Panc1 (cell line): ENCODE measurements around the gene NOL4L.

ENCODE experiments used
- POLR2AphosphoS5 ChIP-seq: IDR thresholded peaks from 2 replicates; pipeline ENCODE4 v1.6.1; 2012; ENCODE audit warnings: mild to moderate bottlenecking, low read depth, low read length, moderate library complexity
- TF ChIP-seq, protein P1 (sequence below): fragments of 450-650 bp; IDR thresholded peaks from 2 replicates; pipeline ENCODE4 v1.5.1; 2017; ENCODE audit warnings: mild to moderate bottlenecking

DNA sequence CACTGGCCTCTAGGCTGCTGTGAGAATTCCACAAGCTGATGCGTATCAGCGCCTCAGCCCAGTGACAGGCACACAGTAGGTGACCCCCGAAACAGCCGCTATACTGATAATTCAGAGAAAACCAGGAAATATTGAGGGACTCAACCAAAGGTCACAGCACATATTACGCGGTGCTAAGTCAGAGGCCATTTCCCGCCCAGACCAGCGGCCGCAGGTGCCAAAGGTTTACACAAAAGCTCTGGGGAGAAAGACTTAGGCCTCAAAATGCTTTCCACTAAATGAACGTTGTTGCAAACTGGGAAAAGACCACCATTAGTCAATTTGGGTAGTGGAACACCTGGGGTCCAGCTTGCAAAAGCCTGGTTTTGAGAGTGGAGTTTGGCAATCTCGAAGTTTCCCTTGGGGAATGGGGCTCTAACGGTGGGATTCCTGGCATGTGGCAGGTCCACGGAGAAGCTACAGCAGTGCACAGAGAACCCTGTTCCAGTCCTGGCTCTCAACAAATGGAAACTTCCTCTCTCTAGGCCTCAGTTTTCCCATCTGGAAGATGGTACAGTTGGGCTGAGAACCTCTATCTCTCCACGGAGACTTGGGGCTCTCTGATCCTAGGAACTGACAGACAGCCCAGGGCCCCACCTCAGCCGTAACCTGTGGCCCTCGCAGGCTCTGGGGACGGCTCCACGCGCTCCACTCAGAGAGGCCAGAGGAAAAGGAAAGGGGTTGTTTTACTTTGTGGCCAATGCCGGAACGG, 4.7 kb downstream of the NOL4L start:
- TF ChIP-seq, protein P1, sequence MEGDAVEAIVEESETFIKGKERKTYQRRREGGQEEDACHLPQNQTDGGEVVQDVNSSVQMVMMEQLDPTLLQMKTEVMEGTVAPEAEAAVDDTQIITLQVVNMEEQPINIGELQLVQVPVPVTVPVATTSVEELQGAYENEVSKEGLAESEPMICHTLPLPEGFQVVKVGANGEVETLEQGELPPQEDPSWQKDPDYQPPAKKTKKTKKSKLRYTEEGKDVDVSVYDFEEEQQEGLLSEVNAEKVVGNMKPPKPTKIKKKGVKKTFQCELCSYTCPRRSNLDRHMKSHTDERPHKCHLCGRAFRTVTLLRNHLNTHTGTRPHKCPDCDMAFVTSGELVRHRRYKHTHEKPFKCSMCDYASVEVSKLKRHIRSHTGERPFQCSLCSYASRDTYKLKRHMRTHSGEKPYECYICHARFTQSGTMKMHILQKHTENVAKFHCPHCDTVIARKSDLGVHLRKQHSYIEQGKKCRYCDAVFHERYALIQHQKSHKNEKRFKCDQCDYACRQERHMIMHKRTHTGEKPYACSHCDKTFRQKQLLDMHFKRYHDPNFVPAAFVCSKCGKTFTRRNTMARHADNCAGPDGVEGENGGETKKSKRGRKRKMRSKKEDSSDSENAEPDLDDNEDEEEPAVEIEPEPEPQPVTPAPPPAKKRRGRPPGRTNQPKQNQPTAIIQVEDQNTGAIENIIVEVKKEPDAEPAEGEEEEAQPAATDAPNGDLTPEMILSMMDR = no peak
- no peak for TF ChIP-seq POLR2AphosphoS5
